Spleen (tissue), 11 donors: ENCODE results near the gene TMIE. TPM values are rescaled to one million over a fixed set of nuclear protein-coding genes. Genes with fewer than 3 reads are reported as not detected.
A peak's percentile ranks its signal among the peaks of the same experiment; 100 is the strongest.

Experiments
- DNase-seq: peaks from one replicate; pipeline ENCODE4 v3.0.0-alpha.2; 2020
- H3K27ac ChIP-seq, 8 donors: fragments of 200-600 bp; sonication (generic) in 7 of 8; 1 replicate in 4 of 8; 2 replicates in 4 of 8; pipeline versions ENCODE4 v1.5.0 to v1.8.0; 2016 to 2021; ENCODE audit warnings: inconsistent platforms in 4 of 8, mild to moderate bottlenecking in 4 of 8, moderate library complexity in 1 of 8
- H3K27me3 ChIP-seq, 7 donors: fragments of 200-600 bp; sonication (generic) in 6 of 7; replicated peaks in 1 of 7; 1 replicate in 4 of 7; 2 replicates in 3 of 7; pipeline versions ENCODE4 v1.5.0 to v1.8.0; 2016 to 2021; ENCODE audit warnings: inconsistent platforms in 3 of 7, mild to moderate bottlenecking in 1 of 7
- H3K36me3 ChIP-seq, 6 donors: fragments of 200-600 bp; sonication (generic) in 5 of 6; 1 replicate in 4 of 6; 2 replicates in 2 of 6; pipeline versions ENCODE4 v1.5.0 to v1.8.0; 2016 to 2021; ENCODE audit warnings: inconsistent platforms in 2 of 6
- H3K4me1 ChIP-seq, 6 donors: fragments of 200-600 bp; sonication (generic) in 5 of 6; 1 replicate in 3 of 6; 2 replicates in 3 of 6; pipeline versions ENCODE4 v1.5.0 to v1.8.0; 2016 to 2021; ENCODE audit warnings: inconsistent platforms in 3 of 6
- H3K4me3 ChIP-seq, 8 donors: fragments of 200-600 bp; sonication (generic) in 7 of 8; 1 replicate in 4 of 8; 2 replicates in 4 of 8; pipeline versions ENCODE4 v1.5.0 to v1.8.0; 2016 to 2021; ENCODE audit warnings: inconsistent platforms in 4 of 8, mild to moderate bottlenecking in 4 of 8, moderate library complexity in 2 of 8
- H3K9me3 ChIP-seq, 8 donors: fragments of 200-600 bp; sonication (generic) in 7 of 8; 1 replicate in 4 of 8; 2 replicates in 4 of 8; pipeline versions ENCODE4 v1.5.0 to v1.8.0; 2016 to 2021; ENCODE audit warnings: inconsistent platforms in 4 of 8
- CTCF ChIP-seq, 11 experiments: fragments of 200-600 bp in 7 of 11; fragments of 450-650 bp in 4 of 11; sonication (generic) in 4 of 11; IDR thresholded peaks in 8 of 11; conservative IDR thresholded peaks in 3 of 11; 1 replicate in 7 of 11; 2 replicates in 4 of 11; pipeline versions ENCODE4 v1.4.0 to v1.8.0; 2016 to 2021; ENCODE audit warnings: antibody characterized with exemption in 11 of 11, inconsistent platforms in 4 of 11, mild to moderate bottlenecking in 1 of 11
- POLR2A ChIP-seq, 3 donors: fragments of 450-650 bp; IDR thresholded peaks; one replicate each; pipeline ENCODE4 v1.5.1; 2017; ENCODE audit warnings: antibody characterized with exemption in 3 of 3, mild to moderate bottlenecking in 1 of 3
- POLR2AphosphoS5 ChIP-seq, 3 donors: sonication (generic); formaldehyde crosslinking; IDR thresholded peaks; one replicate each; pipeline ENCODE4 v1.5.1; 2017; ENCODE audit warnings: antibody characterized with exemption in 3 of 3
- WGBS, 5 donors: extraction: QIAGEN DNeasy Blood & Tissue Kit in 3 of 5; methylation state at CpG; one replicate each; pipeline versions ENCODE4 v1.1.5 to v1.1.7; 2013 to 2018; 5-methylcytosine and 5-hydroxymethylcytosine counted together
- intact Hi-C: fragments of 100-400 bp; cut with DNase I; formaldehyde crosslinking; loops from one replicate; pipeline ENCODE4 v1.15.0; 2023; ENCODE audit warnings: low total_unique reads
- polyA plus RNA-seq, 3 donors: library from polyadenylated mRNA; stranded (reverse); fragments of 200-250 nt; gene quantifications; one replicate each; pipeline ENCODE4 v1.2.1, GENCODE V29; 2013
- total RNA-seq, 7 donors: library from RNA; depleted of rRNA in 3 of 7; stranded (reverse); fragments of >200 nt in 3 of 7; fragmentation: NEBNext Ultra II Directional in 4 of 7; extraction: Animal tissue kit (Norgen Biotek cat#: 25700) in 4 of 7; gene quantifications; one replicate each; pipeline versions ENCODE4 v1.1.0 to v1.2.1, GENCODE V29; 2016 to 2021
- donor health status: healthy with polysubstance abuse.
- donor health status: DM: no; HTN: no; CAD: no; lungs with moderate emphysema.
- donor health status: DM: no; HTN: no; CAD: no.
- donor health status: Bipolar disorder and iron deficiency.
- donor health status: healthy.
- donor health status: DM: no; HTN: no; CAD: no.
- donor health status: DM: yes; HTN: yes; CAD: no.

The TMIE gene
- total and polyA plus RNA-seq, 10 donors: 0.23 to 1.6 (median 0.67) TPM; not detected in 2

- intact Hi-C loops: no loop called here
- no peak for TF ChIP-seq POLR2A (IDR thresholded peaks at IDR 0.05)
- no peak for TF ChIP-seq CTCF (IDR thresholded peaks at IDR 0.05 in 8 of 11, conservative IDR thresholded peaks at IDR 0.05 in 3 of 11)
- TF ChIP-seq POLR2AphosphoS5 (IDR thresholded peaks at IDR 0.05): no peak
- peaks cover 0 to 55% (median 8%) of the 10 kb centered on the region in 6 donors for H3K36me3 ChIP-seq
- peak overlapping the region in 1 of 8 donors; percentile 69 for H3K27ac ChIP-seq
- H3K4me3 ChIP-seq: peak overlapping the region in 5 of 8 donors; percentile 11 to 46 (median 17)
- no peaks in the 10 kb centered on the region for H3K9me3 ChIP-seq
- 74 to 87% (median 85%) methylated on average over 2 to 9 of the region's 9 CpGs for WGBS, 5 donors
- peaks cover 0 to 15% (median 0%) of the 10 kb centered on the region in 6 donors for H3K4me1 ChIP-seq
- no peaks in the 10 kb centered on the region for H3K27me3 ChIP-seq
- peak; percentile 56 for DNase-seq
Measured at GRCh38 chr3:46675843-46676567, 25.2 kb upstream of the TMIE start.

- H3K27me3 ChIP-seq: no peaks in the 10 kb centered on the region
- WGBS, 5 donors: 65 to 81% (median 78%) methylated on average over 12 to 16 of the region's 16 CpGs
- no peak for TF ChIP-seq CTCF (IDR thresholded peaks at IDR 0.05 in 8 of 11, conservative IDR thresholded peaks at IDR 0.05 in 3 of 11)
- no peak for TF ChIP-seq POLR2A (IDR thresholded peaks at IDR 0.05)
- TF ChIP-seq POLR2AphosphoS5 (IDR thresholded peaks at IDR 0.05): no peak
- peak overlapping the region in 5 of 8 donors; percentile 11 to 46 (median 17) for H3K4me3 ChIP-seq
- H3K9me3 ChIP-seq: no peaks in the 10 kb centered on the region
- H3K36me3 ChIP-seq: peaks cover 0 to 55% (median 8%) of the 10 kb centered on the region in 6 donors
- intact Hi-C loops: no loop called here
- peak overlapping the region in 6 of 8 donors; percentile 61 to 71 (median 64) for H3K27ac ChIP-seq
- peaks cover 0 to 15% (median 0%) of the 10 kb centered on the region in 6 donors for H3K4me1 ChIP-seq
- DNase-seq: peak; percentile 68
Measured at GRCh38 chr3:46676601-46677410, 24.4 kb upstream of the TMIE start.

- no peaks in the 10 kb centered on the region for H3K27me3 ChIP-seq
- peak overlapping the region in 2 of 8 donors; percentile 25 to 46 for H3K4me3 ChIP-seq
- H3K9me3 ChIP-seq: no peaks in the 10 kb centered on the region
- H3K27ac ChIP-seq: peak overlapping the region in 5 of 8 donors; percentile 61 to 71 (median 62)
- WGBS, 5 donors: 43 to 76% (median 50%) methylated on average over 5 to 6 of the region's 6 CpGs
- DNase-seq: no peak
- TF ChIP-seq POLR2A (IDR thresholded peaks at IDR 0.05): no peak
- TF ChIP-seq POLR2AphosphoS5 (IDR thresholded peaks at IDR 0.05): peak; percentile 18 to 66 (median 61)
- H3K4me1 ChIP-seq: peaks cover 0 to 15% (median 0%) of the 10 kb centered on the region in 6 donors
- H3K36me3 ChIP-seq: peaks cover 0 to 57% (median 8%) of the 10 kb centered on the region in 6 donors
- intact Hi-C loops: no loop called here
Measured at GRCh38 chr3:46677411-46677726, 23.8 kb upstream of the TMIE start.

GRCh38 chr3:46678280-46678679, 22.9 kb upstream of the TMIE start:
- DNase-seq: no peak
- Histone ChIP-seq H3K27ac (peak overlapping the region in 4 of 8 donors; percentile 39 to 61 (median 44)), H3K27me3 (no peaks in the 10 kb centered on the region), H3K36me3 (peaks cover 0 to 59% (median 5%) of the 10 kb centered on the region in 6 donors), H3K4me3 (no peak overlapping the region), H3K9me3 (no peaks in the 10 kb centered on the region), H3K4me1 (peaks cover 0 to 15% (median 0%) of the 10 kb centered on the region in 6 donors)
- 83 to 95% (median 91%) methylated on average over 3 to 6 of the region's 6 CpGs for WGBS, 5 donors
- intact Hi-C loops: no loop called here
- TF ChIP-seq CTCF (IDR thresholded peaks at IDR 0.05 in 8 of 11, conservative IDR thresholded peaks at IDR 0.05 in 3 of 11) (no peak), POLR2A (IDR thresholded peaks at IDR 0.05) (no peak), POLR2AphosphoS5 (IDR thresholded peaks at IDR 0.05) (no peak)
